Measurements from ENCODE around the gene SPON1.
"Not testable (repeated sequence)": the region's sequence is repeated elsewhere in the genome, so short reads cannot be mapped to it uniquely, and the experiment has no call there.

Gene SPON1

DNA sequence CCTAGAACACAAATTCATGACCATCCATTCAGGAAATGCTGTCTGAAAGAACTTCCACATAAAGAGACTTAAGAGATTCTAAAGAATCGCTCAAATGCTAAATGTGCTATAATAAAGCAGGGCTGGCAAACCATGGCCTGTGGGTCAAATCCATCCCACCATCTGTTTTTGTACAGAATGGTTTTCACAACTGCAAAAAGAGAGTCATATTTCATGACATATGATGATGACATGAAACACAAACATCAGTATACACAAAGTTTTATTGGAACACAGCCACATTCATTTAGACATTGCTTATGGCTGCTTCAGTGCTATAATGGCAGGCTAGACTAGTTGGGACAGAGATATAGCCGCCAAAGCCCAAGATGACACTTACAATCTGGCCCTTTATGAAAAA, 311.4 kb downstream of the SPON1 start:
- H3K36me3 ChIP-seq (ENCODE audit: control insufficient read depth, low read depth, low read length) = peaks cover 30% of the 10 kb centered on the region
- H3K27ac ChIP-seq (ENCODE audit: low read length) = no peak overlapping the region
- H3K9ac ChIP-seq (ENCODE audit: low read length) = no peak overlapping the region
- no peaks in the 10 kb centered on the region for H3K27me3 ChIP-seq (ENCODE audit: control insufficient read depth, insufficient read depth, low read length)
- H3K4me1 ChIP-seq (ENCODE audit: control insufficient read depth, low read depth, low read length) = no peaks in the 10 kb centered on the region
- no peaks in the 10 kb centered on the region for H3K9me3 ChIP-seq (ENCODE audit: control insufficient read depth, low read depth, low read length)
- H3K4me3 ChIP-seq (ENCODE audit: low read length) = no peak overlapping the region

- no peaks in the 10 kb centered on the region for H3K4me1 ChIP-seq (ENCODE audit: control insufficient read depth, low read depth, low read length)
- H3K9me3 ChIP-seq (ENCODE audit: control insufficient read depth, low read depth, low read length) = no peaks in the 10 kb centered on the region
- no peak overlapping the region for H3K9ac ChIP-seq (ENCODE audit: low read length)
- H3K36me3 ChIP-seq (ENCODE audit: control insufficient read depth, low read depth, low read length) = peaks cover 42% of the 10 kb centered on the region
- no peak overlapping the region for H3K27ac ChIP-seq (ENCODE audit: low read length)
- H3K27me3 ChIP-seq (ENCODE audit: control insufficient read depth, insufficient read depth, low read length) = no peaks in the 10 kb centered on the region
- H3K4me3 ChIP-seq (ENCODE audit: low read length) = no peak overlapping the region
Observed at GRCh38 chr11:14275076-14275475, 312.6 kb downstream of the SPON1 start.

- not testable (repeated sequence) for H3K27me3 ChIP-seq (ENCODE audit: control insufficient read depth, insufficient read depth, low read length); H3K9me3 ChIP-seq (ENCODE audit: control insufficient read depth, low read depth, low read length); H3K9ac ChIP-seq (ENCODE audit: low read length); H3K4me1 ChIP-seq (ENCODE audit: control insufficient read depth, low read depth, low read length); H3K4me3 ChIP-seq (ENCODE audit: low read length); H3K27ac ChIP-seq (ENCODE audit: low read length)
- peaks cover 59% of the 10 kb centered on the region for H3K36me3 ChIP-seq (ENCODE audit: control insufficient read depth, low read depth, low read length)
Observed at GRCh38 chr11:14278869-14279268, 316.3 kb downstream of the SPON1 start.

DNA sequence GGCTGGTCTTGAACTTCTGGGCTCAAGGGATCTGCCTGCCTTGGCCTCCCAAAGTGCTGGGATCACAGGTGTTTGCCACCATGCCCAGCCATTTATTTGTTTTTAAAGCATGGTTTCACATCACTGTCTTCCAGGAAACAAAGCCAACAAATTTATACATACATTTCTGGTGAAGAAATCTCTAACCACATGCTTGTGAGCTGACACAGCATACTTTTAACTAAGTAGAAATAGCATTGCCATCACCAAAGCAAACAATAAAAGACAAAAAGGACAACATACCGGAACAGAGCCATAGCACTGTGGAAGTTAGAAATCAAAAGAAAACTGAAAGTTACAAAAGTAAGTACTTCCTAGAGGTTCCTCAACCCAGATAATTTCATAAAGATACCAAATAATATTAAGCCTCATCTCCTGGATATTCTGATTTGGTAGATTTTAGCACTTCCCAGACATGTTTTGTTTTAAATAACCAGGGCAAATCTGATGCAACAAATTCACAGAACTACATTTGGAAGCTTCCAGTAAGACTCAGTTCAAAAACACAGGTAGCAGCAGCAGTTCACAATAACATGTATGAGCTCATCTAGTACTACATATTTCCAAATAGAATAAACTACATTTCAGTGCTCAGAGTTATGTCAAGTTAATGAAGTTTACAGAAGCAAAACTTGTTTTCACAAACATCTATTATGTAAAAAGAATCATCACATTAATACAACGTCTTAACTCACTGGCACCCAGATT, 325.8 kb downstream of the SPON1 start:
- Histone ChIP-seq H3K4me3 (ENCODE audit: low read length) (no peak overlapping the region), H3K9ac (ENCODE audit: low read length) (no peak overlapping the region), H3K27ac (ENCODE audit: low read length) (no peak overlapping the region), H3K27me3 (ENCODE audit: control insufficient read depth, insufficient read depth, low read length) (no peaks in the 10 kb centered on the region), H3K4me1 (ENCODE audit: control insufficient read depth, low read depth, low read length) (no peaks in the 10 kb centered on the region), H3K36me3 (ENCODE audit: control insufficient read depth, low read depth, low read length) (peaks cover 59% of the 10 kb centered on the region), H3K9me3 (ENCODE audit: control insufficient read depth, low read depth, low read length) (no peaks in the 10 kb centered on the region)

GRCh38 chr11:14290422-14290821, 327.9 kb downstream of the SPON1 start:
- no peaks in the 10 kb centered on the region for H3K9me3 ChIP-seq (ENCODE audit: control insufficient read depth, low read depth, low read length)
- no peak overlapping the region for H3K9ac ChIP-seq (ENCODE audit: low read length)
- H3K36me3 ChIP-seq (ENCODE audit: control insufficient read depth, low read depth, low read length) = peaks cover 62% of the 10 kb centered on the region
- no peak overlapping the region for H3K4me3 ChIP-seq (ENCODE audit: low read length)
- no peaks in the 10 kb centered on the region for H3K27me3 ChIP-seq (ENCODE audit: control insufficient read depth, insufficient read depth, low read length)
- H3K4me1 ChIP-seq (ENCODE audit: control insufficient read depth, low read depth, low read length) = no peaks in the 10 kb centered on the region
- H3K27ac ChIP-seq (ENCODE audit: low read length) = no peak overlapping the region

GRCh38 chr11:14299921-14300320, 337.4 kb downstream of the SPON1 start:
- Histone ChIP-seq H3K27ac (ENCODE audit: low read length) (no peak overlapping the region), H3K4me3 (ENCODE audit: low read length) (no peak overlapping the region), H3K4me1 (ENCODE audit: control insufficient read depth, low read depth, low read length) (peaks cover 37% of the 10 kb centered on the region), H3K27me3 (ENCODE audit: control insufficient read depth, insufficient read depth, low read length) (no peaks in the 10 kb centered on the region), H3K9ac (ENCODE audit: low read length) (no peak overlapping the region), H3K36me3 (ENCODE audit: control insufficient read depth, low read depth, low read length) (peaks cover 2% of the 10 kb centered on the region), H3K9me3 (ENCODE audit: control insufficient read depth, low read depth, low read length) (no peaks in the 10 kb centered on the region)

DNA sequence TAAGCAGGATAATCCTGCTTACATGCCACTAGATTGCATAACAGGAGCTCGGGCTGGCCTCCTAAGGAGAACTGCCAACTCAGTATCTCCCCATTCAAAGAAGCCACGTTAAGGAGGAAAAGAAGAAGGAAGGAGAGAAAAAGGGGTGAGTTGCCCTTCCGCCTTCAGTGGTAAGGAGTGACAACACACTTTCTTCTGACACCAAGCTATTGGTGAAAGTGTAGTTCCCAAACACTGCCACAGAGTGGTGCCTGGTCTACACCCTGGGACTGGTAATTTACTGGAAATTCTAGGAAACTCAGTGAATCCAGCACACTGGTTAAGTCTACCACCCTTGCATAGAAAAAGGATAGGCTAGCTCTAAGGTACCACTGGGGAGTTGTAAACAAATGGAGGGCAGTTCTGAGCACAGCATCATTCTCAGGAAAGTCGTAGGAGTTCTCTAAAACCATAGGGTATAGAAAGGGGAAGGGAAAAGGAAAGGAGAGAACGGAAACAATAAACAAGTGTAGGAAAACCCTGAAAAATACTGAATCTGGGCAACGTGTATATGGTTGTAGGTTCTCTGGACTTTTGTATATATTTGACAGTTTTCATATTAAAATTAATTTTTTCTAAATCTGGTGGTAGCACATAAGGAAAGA, 338.3 kb downstream of the SPON1 start:
- Histone ChIP-seq H3K4me1 (ENCODE audit: control insufficient read depth, low read depth, low read length) (peaks cover 39% of the 10 kb centered on the region), H3K9ac (ENCODE audit: low read length) (no peak overlapping the region), H3K4me3 (ENCODE audit: low read length) (no peak overlapping the region), H3K27me3 (ENCODE audit: control insufficient read depth, insufficient read depth, low read length) (no peaks in the 10 kb centered on the region), H3K27ac (ENCODE audit: low read length) (no peak overlapping the region), H3K36me3 (ENCODE audit: control insufficient read depth, low read depth, low read length) (no peaks in the 10 kb centered on the region), H3K9me3 (ENCODE audit: control insufficient read depth, low read depth, low read length) (no peaks in the 10 kb centered on the region)

- H3K36me3 ChIP-seq (ENCODE audit: control insufficient read depth, low read depth, low read length) = no peaks in the 10 kb centered on the region
- no peak overlapping the region for H3K4me3 ChIP-seq (ENCODE audit: low read length)
- no peak overlapping the region for H3K9ac ChIP-seq (ENCODE audit: low read length)
- peaks cover 52% of the 10 kb centered on the region for H3K4me1 ChIP-seq (ENCODE audit: control insufficient read depth, low read depth, low read length)
- H3K9me3 ChIP-seq (ENCODE audit: control insufficient read depth, low read depth, low read length) = no peaks in the 10 kb centered on the region
- no peaks in the 10 kb centered on the region for H3K27me3 ChIP-seq (ENCODE audit: control insufficient read depth, insufficient read depth, low read length)
- no peak overlapping the region for H3K27ac ChIP-seq (ENCODE audit: low read length)
Observed at GRCh38 chr11:14304601-14305000, 342.1 kb downstream of the SPON1 start.

DNA sequence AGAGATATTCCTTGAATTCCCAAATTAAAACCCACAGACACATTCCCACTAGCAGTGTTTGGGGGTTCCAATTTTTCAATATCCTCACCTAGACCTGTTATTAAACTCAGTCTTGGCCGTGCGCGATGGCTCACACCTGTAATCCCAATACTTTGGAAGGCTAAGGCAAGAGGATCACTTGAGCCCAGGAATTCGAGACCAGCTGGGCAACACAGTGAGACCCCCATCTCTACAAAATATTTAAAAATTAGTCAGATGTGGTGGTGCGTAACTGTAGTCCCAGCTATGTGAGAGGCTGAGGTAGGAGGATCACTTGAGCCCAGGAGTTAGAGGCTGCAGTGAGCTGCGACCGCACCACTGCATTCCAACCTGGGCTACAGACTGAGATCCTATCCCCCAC, 343.1 kb downstream of the SPON1 start:
- H3K4me1 ChIP-seq (ENCODE audit: control insufficient read depth, low read depth, low read length) = peaks cover 58% of the 10 kb centered on the region
- no peak overlapping the region for H3K4me3 ChIP-seq (ENCODE audit: low read length)
- no peaks in the 10 kb centered on the region for H3K9me3 ChIP-seq (ENCODE audit: control insufficient read depth, low read depth, low read length)
- no peaks in the 10 kb centered on the region for H3K36me3 ChIP-seq (ENCODE audit: control insufficient read depth, low read depth, low read length)
- H3K27me3 ChIP-seq (ENCODE audit: control insufficient read depth, insufficient read depth, low read length) = no peaks in the 10 kb centered on the region
- H3K9ac ChIP-seq (ENCODE audit: low read length) = no peak overlapping the region
- H3K27ac ChIP-seq (ENCODE audit: low read length) = no peak overlapping the region

DNA sequence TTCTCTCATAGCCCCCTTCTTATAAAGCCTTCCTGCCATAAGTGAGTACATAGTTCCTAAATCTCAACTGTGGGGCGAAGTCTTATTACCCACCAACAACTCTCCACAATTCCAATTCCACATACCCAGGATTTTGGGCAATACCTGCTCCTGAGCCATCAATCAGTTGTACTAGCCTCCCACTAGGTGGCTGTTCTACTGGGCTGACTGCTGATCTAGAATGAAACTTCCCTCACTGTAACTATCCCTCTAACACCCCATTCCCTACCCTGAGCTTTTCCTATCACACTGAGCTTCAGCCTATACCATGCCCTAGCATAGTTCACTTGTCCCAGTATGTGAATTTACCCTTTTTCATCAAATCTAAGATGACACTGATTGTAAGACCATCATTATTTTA, 344.0 kb downstream of the SPON1 start:
- H3K27me3 ChIP-seq (ENCODE audit: control insufficient read depth, insufficient read depth, low read length) = no peaks in the 10 kb centered on the region
- H3K4me3 ChIP-seq (ENCODE audit: low read length) = no peak overlapping the region
- H3K36me3 ChIP-seq (ENCODE audit: control insufficient read depth, low read depth, low read length) = no peaks in the 10 kb centered on the region
- H3K4me1 ChIP-seq (ENCODE audit: control insufficient read depth, low read depth, low read length) = peaks cover 54% of the 10 kb centered on the region
- no peak overlapping the region for H3K9ac ChIP-seq (ENCODE audit: low read length)
- H3K9me3 ChIP-seq (ENCODE audit: control insufficient read depth, low read depth, low read length) = no peaks in the 10 kb centered on the region
- no peak overlapping the region for H3K27ac ChIP-seq (ENCODE audit: low read length)

DNA sequence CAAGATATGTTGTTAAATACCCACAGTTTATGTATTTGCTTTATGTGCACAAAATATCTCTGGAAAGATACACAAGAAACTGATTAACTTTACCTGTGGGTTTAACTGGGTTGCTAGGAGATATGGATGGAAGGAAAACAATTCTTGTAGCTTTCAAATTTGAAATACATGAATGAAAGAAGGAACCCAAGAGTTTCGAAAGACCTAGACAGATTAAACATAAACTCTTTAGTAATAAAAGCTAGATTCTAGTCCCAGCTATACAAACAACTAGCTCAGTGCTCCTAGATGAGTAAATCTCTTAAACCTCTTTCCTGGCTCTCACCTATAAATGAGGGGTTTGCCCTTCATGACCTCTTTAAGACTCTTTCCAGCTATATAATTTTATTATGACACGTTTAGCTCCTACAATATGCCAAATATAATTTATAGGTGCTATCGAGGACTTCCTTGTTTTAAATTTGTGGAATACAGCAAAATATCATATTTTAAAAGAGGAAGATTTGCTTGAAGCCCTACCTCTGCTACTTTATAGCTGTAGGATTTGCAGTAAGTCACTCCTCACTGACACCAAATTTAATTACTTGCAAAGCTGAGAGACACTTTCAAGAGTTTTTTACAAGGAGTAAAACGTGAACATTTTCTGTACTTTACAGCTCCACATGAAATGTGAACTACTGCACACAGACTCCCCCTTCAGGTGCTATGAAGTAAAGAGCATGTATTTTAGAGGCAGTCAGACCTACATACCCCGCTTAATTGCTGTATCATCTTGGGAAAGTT, 345.8 kb downstream of the SPON1 start:
- Histone ChIP-seq H3K9ac (ENCODE audit: low read length) (no peak overlapping the region), H3K4me3 (ENCODE audit: low read length) (no peak overlapping the region)

More for the DNA sequence above, 345.8 kb downstream of the SPON1 start:
- Histone ChIP-seq H3K36me3 (ENCODE audit: control insufficient read depth, low read depth, low read length) (no peaks in the 10 kb centered on the region), H3K27me3 (ENCODE audit: control insufficient read depth, insufficient read depth, low read length) (no peaks in the 10 kb centered on the region), H3K27ac (ENCODE audit: low read length) (no peak overlapping the region), H3K4me1 (ENCODE audit: control insufficient read depth, low read depth, low read length) (peaks cover 59% of the 10 kb centered on the region), H3K9me3 (ENCODE audit: control insufficient read depth, low read depth, low read length) (no peaks in the 10 kb centered on the region)
